AG09319 (cell line): ENCODE results near the gene CD200.

Source experiments
- DNase-seq: peaks from one replicate; pipeline ENCODE4 v3.0.0-alpha.2; 2010; ENCODE audit warnings: low read depth; ENCODE audit errors: extremely low read depth
- TF ChIP-seq, protein P1 (sequence below): IDR thresholded peaks from 2 replicates; pipeline ENCODE4 v1.5.1; 2011; ENCODE audit warnings: low read depth, mild to moderate bottlenecking, inconsistent platforms, low read length, moderate library complexity

Gene CD200

DNA sequence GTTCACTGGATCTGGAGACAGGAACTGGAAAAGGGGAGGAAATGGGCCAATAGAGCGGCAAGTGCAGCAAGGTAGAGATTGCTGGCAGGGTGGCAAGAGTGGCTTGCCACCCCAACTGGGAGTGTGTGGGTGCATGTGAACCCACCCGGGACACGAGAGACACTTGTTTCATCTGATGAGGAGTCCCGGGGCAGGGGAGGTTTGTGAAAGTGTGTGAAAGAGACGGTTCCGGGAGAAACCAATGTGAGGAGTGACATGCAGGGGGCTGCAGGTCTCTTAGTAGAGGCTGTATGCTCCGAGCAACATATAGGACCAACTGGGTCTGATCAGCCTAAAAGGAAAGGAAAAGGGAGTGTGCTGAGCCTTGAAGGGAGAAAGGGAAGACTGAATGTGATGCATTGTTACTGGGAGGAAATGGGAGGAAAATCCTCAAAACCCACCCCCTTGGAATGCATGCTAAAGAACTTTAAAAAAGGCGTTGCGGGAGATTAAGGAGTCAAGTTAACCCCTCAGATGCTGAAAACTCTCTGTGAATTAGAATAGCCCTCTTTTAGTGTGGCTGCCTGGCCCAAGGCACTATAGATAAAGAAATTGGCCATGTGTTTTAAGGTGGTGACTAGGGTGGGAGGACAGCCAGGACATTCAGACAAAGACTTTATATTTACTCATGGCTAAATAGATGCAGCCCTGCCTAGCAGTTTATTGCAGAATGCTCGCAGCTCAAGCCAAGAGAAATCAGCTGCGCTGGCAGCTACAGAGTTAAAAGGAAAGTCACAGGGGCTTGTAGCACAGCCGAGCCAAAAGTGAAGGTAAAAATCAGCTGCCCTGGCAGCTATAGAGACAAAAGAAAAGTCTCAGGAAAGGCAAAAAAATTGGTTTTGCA is 29.8 kb upstream of the CD200 start:
- DNase-seq = no peak
- TF ChIP-seq, protein P1, sequence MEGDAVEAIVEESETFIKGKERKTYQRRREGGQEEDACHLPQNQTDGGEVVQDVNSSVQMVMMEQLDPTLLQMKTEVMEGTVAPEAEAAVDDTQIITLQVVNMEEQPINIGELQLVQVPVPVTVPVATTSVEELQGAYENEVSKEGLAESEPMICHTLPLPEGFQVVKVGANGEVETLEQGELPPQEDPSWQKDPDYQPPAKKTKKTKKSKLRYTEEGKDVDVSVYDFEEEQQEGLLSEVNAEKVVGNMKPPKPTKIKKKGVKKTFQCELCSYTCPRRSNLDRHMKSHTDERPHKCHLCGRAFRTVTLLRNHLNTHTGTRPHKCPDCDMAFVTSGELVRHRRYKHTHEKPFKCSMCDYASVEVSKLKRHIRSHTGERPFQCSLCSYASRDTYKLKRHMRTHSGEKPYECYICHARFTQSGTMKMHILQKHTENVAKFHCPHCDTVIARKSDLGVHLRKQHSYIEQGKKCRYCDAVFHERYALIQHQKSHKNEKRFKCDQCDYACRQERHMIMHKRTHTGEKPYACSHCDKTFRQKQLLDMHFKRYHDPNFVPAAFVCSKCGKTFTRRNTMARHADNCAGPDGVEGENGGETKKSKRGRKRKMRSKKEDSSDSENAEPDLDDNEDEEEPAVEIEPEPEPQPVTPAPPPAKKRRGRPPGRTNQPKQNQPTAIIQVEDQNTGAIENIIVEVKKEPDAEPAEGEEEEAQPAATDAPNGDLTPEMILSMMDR = no peak

DNA sequence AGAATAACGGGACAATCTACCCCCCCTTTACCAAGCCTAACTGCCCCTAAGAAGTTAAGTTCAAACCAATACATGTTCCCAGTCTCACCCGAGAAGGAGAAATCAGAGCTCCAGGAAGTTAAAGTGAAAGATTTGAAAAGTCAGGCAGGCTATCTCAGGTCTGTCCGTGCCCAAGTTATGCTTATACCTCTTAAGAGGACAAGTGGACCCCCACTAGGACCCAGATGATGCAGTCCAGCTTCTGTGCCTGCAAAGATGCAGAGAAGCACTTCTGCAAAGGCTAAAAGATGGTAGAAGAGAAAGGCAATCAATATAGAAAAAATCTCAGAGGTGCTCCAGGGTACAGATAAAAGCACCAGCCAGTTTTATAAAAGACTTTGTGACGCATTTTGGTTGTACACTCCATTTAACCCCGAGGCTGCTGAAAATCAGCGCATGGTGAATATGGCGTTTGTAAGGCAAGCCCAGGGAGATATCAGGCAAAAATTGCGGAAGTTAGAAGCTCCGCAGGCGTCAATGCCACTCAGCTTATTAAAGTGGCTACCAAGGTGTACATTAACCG is 29.1 kb upstream of the CD200 start:
- DNase-seq = no peak
- TF ChIP-seq, protein P1 = no peak

DNA sequence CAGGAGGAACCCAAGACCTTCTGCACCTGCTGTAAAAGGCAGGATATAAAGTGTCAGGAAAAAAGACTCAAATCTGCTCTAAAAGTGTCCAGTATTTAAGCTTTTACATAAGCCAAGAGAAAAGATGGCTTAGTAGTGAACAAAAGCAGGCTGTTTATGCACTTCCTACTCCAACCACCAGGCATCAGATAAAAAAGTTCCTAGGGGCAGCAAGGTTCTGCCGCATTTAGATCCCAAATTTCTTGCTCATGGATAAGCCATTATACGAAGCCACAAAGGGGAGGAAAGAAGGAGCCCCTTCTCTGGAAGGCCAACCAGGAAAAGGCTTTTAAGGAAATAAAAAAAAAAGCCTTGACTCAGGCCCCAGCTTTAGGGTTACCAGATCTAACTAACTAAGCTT is 28.3 kb upstream of the CD200 start:
- TF ChIP-seq, protein P1 = peak; percentile 25
- no peak for DNase-seq

DNA sequence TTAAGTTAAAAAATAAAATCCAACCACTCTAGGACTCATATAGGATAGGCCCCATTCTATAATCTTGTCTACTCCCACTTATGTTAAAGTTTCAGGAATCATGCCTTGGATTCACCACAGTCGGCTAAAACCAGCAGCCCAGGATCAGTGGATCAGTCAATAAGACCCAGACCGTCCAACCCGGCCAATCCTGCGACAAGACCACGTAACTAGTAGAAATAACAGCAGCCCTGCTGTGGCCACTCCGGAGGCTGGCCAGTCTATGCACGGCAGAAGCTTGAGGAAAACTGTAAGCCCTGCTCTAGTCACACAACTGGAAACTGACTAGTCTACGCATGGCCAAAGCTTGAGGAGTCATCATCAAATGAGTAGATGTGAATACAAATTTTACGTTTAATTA is 26.1 kb upstream of the CD200 start:
- TF ChIP-seq, protein P1 = no peak
- no peak for DNase-seq

DNA sequence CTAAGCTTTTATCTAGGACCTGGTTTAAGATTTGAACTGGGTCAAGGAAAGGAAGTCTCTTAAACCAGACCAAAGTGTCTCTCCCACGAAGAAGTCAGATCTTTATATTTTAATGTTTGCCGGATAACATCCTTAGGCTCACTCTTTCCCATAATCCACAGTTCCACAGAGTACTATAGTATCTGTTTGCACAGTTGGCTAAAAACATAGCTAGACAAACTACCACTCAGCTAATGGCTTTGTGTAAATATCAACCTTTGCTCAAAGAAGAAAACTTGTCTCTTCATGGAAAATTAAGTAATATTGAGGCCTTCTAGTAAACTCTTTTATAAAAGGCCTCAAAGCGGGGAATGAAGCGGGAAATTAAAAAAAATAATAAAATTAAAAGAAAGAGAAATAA is 25.4 kb upstream of the CD200 start:
- TF ChIP-seq, protein P1 = no peak
- DNase-seq = no peak

DNA sequence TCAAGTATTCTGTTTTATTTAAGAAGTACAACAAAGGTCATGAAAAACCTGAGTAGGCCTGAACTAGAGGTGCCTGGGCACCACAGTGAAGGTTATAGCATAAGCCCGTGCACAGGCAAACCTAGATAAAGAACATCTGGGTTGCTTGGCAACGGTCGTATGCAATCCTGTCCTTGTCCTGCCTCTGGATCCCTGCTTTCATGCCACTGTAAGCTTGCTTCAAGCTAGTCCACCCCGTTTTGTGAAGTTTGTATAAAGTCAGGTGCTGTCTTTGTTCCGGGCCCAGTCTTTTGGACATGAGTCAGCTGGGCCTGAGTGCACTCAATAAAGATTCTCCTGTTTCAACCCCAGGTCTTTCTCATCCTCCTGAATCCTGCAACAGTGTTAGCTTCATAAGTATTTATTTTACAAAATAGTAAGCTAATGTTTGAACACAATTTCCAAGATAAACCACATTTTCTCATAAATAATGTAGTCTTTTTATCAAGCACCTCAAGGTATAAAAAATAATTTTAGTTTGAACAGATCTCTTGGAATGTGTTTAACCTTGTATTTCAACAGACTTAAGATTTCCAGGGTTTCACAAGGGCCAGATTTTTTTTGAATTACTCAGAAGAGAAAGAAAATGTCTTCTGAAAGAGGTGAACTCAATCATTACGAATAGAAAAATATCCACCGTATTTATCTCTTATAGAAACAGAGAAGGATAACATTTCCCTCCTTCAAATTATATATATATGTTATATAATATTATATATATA is 24.6 kb upstream of the CD200 start:
- DNase-seq = no peak
- TF ChIP-seq, protein P1 = no peak

DNA sequence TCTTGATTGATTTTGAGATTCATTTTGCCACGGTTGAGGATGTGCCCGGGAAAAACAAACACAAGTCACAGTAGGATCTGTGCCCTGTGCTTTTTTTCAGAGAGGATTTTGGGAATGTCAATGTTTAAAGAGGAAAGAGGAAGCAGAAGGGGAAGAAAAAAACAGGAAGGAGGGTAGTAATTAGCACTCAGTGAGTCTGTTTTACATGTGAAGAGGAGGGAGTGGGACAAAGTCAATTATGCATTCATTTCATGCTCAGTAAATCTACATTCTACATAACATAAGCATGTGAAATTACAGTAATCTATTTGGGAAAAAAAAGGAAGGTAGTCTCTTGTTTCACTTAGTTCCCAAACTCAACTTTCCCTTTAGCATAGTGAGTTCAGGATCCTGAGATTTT is 18.3 kb upstream of the CD200 start:
- no peak for DNase-seq
- TF ChIP-seq, protein P1 = no peak
